ENCODE data around the gene VCY.
"Not testable (repeated sequence)": the region's sequence is repeated elsewhere in the genome, so short reads cannot be mapped to it uniquely, and the experiment has no call there.

Gene VCY

GRCh38 chrY:13986373-13986772 lies at the start of gene VCY:
Gene VCY, minus strand, starts transcription at chrY:13986473. Its CDS starts 33 bp downstream, at chrY:13986440.
- DNase-seq (ENCODE audit: low spot score), result not testable (repeated sequence)

- DNase-seq (ENCODE audit: low spot score), result not testable (repeated sequence)
Observed at GRCh38 chrY:14030395-14030794, 44.1 kb upstream of the VCY start.

DNA sequence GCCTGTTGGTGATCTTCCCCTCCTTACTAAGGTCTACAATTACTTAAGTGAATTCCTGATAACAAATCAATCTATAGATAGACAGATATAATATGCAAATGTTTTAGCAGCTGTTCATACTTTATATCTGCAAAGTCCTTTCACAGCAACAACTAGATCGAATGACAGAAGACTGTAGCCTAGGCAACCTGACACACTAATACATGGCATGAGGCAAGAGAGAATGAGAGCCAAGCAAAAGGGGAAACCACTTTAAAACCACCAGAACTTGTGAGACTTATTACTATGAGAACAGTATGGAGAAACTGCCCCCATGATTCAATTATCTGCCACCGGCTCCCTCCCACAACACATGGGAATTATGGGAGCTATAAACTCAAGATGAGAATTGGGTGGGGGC lies 25.6 kb upstream of the VCY start:
- DNase-seq (ENCODE audit: low spot score), result not testable (repeated sequence)

- not testable (repeated sequence) for DNase-seq (ENCODE audit: low spot score)
Observed at GRCh38 chrY:13942406-13942805, 43.9 kb downstream of the VCY start.

Measured in left forelimb (tissue), 1 donor.